ENCODE measurements around the gene CCNI2. TPM values are rescaled to one million over a fixed set of nuclear protein-coding genes. Genes with fewer than 3 reads are reported as not detected.

The CCNI2 gene
- total and polyA plus RNA-seq, 2 donors (not counting 1 experiment from before 2014, with no cell fraction given): not detected

DNA sequence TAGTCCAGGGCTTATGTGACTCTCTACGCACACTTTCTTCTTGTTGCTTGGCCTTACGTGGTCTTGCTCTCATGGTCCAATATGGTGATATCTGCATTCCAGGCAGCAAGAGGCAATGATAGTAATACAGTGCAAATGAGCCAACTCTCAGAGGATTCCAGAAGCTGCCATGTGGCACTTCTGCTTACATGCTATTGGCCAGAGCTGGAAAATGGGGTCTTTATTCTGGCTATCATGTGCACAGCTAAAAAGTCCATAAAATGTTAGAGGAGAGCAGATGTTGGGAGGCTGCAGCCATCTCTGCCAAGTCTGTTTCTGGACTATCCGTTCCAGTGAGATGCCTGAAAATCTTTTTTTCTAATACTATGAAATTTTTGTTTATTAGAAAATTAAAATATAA is 32.7 kb downstream of the CCNI2 start:
- Histone ChIP-seq H3K4me3 (replicated peaks in 1 of 4; ENCODE audit: control extremely low read depth in 1 of 4, insufficient read depth in 1 of 4, low read depth in 3 of 4, low read length in 4 of 4) (no peak overlapping the region), H3K27me3 (ENCODE audit: control insufficient read depth, insufficient read depth, low read length) (no peaks in the 10 kb centered on the region), H2AFZ (ENCODE audit: low read length) (no peak overlapping the region), H3K9ac (ENCODE audit: insufficient read depth, low read length) (no peak overlapping the region), H3K27ac (ENCODE audit: insufficient read depth, low read length) (no peak overlapping the region), H3K4me1 (ENCODE audit: control insufficient read depth, extremely low read depth, insufficient read depth, low read length) (peaks cover 15% of the 10 kb centered on the region), H4K20me1 (ENCODE audit: control insufficient read depth, extremely low read depth, insufficient read depth, low read length) (no peaks in the 10 kb centered on the region), H3K79me2 (ENCODE audit: control insufficient read depth, insufficient read depth, low read length) (peaks cover 14% of the 10 kb centered on the region), H3K9me3 (ENCODE audit: control insufficient read depth, insufficient read depth, low read depth, low read length) (no peaks in the 10 kb centered on the region), H3K4me2 (ENCODE audit: extremely low read depth, insufficient read depth, low read length) (no peak overlapping the region), H3K36me3 (ENCODE audit: control insufficient read depth, insufficient read depth, low read length) (no peaks in the 10 kb centered on the region)
- TF ChIP-seq, protein P1, sequence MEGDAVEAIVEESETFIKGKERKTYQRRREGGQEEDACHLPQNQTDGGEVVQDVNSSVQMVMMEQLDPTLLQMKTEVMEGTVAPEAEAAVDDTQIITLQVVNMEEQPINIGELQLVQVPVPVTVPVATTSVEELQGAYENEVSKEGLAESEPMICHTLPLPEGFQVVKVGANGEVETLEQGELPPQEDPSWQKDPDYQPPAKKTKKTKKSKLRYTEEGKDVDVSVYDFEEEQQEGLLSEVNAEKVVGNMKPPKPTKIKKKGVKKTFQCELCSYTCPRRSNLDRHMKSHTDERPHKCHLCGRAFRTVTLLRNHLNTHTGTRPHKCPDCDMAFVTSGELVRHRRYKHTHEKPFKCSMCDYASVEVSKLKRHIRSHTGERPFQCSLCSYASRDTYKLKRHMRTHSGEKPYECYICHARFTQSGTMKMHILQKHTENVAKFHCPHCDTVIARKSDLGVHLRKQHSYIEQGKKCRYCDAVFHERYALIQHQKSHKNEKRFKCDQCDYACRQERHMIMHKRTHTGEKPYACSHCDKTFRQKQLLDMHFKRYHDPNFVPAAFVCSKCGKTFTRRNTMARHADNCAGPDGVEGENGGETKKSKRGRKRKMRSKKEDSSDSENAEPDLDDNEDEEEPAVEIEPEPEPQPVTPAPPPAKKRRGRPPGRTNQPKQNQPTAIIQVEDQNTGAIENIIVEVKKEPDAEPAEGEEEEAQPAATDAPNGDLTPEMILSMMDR (conservative IDR thresholded peaks at IDR 0.05 in 1 of 2, IDR thresholded peaks at IDR 0.05 in 1 of 2; ENCODE audit: low read depth in 1 of 2, low read length in 2 of 2): no peak
- TF ChIP-seq EZH2 (IDR thresholded peaks at IDR 0.05; ENCODE audit: low read length, missing control alignments): no peak
- no peak for DNase-seq (ENCODE audit: low read depth in 2 of 2)

DNA sequence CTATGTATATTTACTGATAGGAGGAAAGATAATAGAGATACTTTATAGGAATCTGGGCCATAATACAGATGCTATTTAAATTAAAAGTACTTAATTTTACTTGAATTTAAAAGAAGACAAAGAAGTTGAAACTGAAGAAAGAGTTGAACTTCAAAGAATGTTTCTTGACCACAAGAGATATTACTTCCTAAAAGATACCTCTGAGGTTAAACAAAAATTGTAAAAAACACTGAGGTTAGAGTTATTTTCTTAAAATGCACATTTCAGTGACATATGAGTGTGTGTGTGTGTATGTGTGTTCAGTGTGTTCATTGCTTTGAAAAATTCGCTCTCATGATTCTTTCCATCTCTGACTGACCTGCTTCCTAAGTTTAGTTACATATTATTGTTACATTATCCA is 33.4 kb downstream of the CCNI2 start:
- Histone ChIP-seq H3K36me3 (ENCODE audit: control insufficient read depth, insufficient read depth, low read length) (no peaks in the 10 kb centered on the region), H3K9ac (ENCODE audit: insufficient read depth, low read length) (no peak overlapping the region), H3K27ac (ENCODE audit: insufficient read depth, low read length) (no peak overlapping the region), H3K4me2 (ENCODE audit: extremely low read depth, insufficient read depth, low read length) (no peak overlapping the region), H3K9me3 (ENCODE audit: control insufficient read depth, insufficient read depth, low read depth, low read length) (no peaks in the 10 kb centered on the region), H3K4me3 (replicated peaks in 1 of 4; ENCODE audit: control extremely low read depth in 1 of 4, insufficient read depth in 1 of 4, low read depth in 3 of 4, low read length in 4 of 4) (no peak overlapping the region), H3K79me2 (ENCODE audit: control insufficient read depth, insufficient read depth, low read length) (peaks cover 8% of the 10 kb centered on the region), H3K4me1 (ENCODE audit: control insufficient read depth, extremely low read depth, insufficient read depth, low read length) (peaks cover 11% of the 10 kb centered on the region), H4K20me1 (ENCODE audit: control insufficient read depth, extremely low read depth, insufficient read depth, low read length) (no peaks in the 10 kb centered on the region), H2AFZ (ENCODE audit: low read length) (no peak overlapping the region), H3K27me3 (ENCODE audit: control insufficient read depth, insufficient read depth, low read length) (no peaks in the 10 kb centered on the region)
- TF ChIP-seq, protein P1 (conservative IDR thresholded peaks at IDR 0.05 in 1 of 2, IDR thresholded peaks at IDR 0.05 in 1 of 2; ENCODE audit: low read depth in 1 of 2, low read length in 2 of 2): no peak
- no peak for TF ChIP-seq EZH2 (IDR thresholded peaks at IDR 0.05; ENCODE audit: low read length, missing control alignments)
- DNase-seq (ENCODE audit: low read depth in 2 of 2): no peak

DNA sequence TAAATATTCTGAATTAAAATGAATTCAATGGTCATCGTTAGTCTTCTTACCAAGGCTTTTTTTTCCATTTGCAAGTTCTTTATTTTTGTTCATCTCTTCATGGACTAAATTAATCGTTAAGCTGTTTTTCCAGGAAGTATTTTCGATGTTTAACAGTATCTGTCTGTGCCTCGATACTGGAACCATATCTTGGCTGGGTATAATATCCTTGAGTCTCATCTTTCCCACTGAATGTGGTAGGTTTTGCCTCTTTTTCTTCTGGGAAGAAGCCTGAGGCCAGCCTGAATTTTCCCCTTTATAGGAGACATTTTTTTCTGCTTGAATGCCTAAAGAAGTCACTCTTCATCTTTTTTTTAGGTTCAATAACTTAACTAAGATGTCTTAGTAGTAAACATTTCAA is 33.8 kb downstream of the CCNI2 start:
- Histone ChIP-seq H2AFZ (ENCODE audit: low read length) (no peak overlapping the region), H3K36me3 (ENCODE audit: control insufficient read depth, insufficient read depth, low read length) (no peaks in the 10 kb centered on the region), H3K9ac (ENCODE audit: insufficient read depth, low read length) (no peak overlapping the region), H3K79me2 (ENCODE audit: control insufficient read depth, insufficient read depth, low read length) (peaks cover 5% of the 10 kb centered on the region), H3K4me3 (replicated peaks in 1 of 4; ENCODE audit: control extremely low read depth in 1 of 4, insufficient read depth in 1 of 4, low read depth in 3 of 4, low read length in 4 of 4) (no peak overlapping the region), H3K4me2 (ENCODE audit: extremely low read depth, insufficient read depth, low read length) (no peak overlapping the region), H3K9me3 (ENCODE audit: control insufficient read depth, insufficient read depth, low read depth, low read length) (no peaks in the 10 kb centered on the region), H3K4me1 (ENCODE audit: control insufficient read depth, extremely low read depth, insufficient read depth, low read length) (peaks cover 10% of the 10 kb centered on the region), H4K20me1 (ENCODE audit: control insufficient read depth, extremely low read depth, insufficient read depth, low read length) (no peaks in the 10 kb centered on the region), H3K27ac (ENCODE audit: insufficient read depth, low read length) (no peak overlapping the region), H3K27me3 (ENCODE audit: control insufficient read depth, insufficient read depth, low read length) (no peaks in the 10 kb centered on the region)
- no peak for DNase-seq (ENCODE audit: low read depth in 2 of 2)
- TF ChIP-seq, protein P1 (conservative IDR thresholded peaks at IDR 0.05 in 1 of 2, IDR thresholded peaks at IDR 0.05 in 1 of 2; ENCODE audit: low read depth in 1 of 2, low read length in 2 of 2): no peak
- TF ChIP-seq EZH2 (IDR thresholded peaks at IDR 0.05; ENCODE audit: low read length, missing control alignments): no peak
